OCI-LY7 (cell line): Measurements from ENCODE around the gene FAM118B. TPM values are rescaled to one million over a fixed set of nuclear protein-coding genes. Genes with fewer than 3 reads are reported as not detected.

Source experiments
- BruUV-seq: library from RNA; stranded (reverse); fragments of 400-500 nt; replicated peaks from 2 replicates; lab custom pipeline; 2021; lab: Mats Ljungman, UMichigan
- CTCF ChIA-PET: fragments of 300-600 bp; sonication (Branson Sonifier 250); formaldehyde crosslinking; loops from one replicate; lab custom pipeline; 2022; ENCODE audit warnings: antibody characterized with exemption; ENCODE audit not compliant: unreplicated experiment; lab: Charles Lee
- POLR2A ChIA-PET: fragments of 300-600 bp; sonication (Branson Sonifier 250); formaldehyde crosslinking; loops from one replicate; lab custom pipeline; 2022; ENCODE audit warnings: antibody characterized with exemption; lab: Charles Lee
- DNase-seq: peaks from one replicate; pipeline ENCODE4 v3.0.0-alpha.2; 2015; ENCODE audit warnings: low spot score
- H2AFZ ChIP-seq: fragments of 200-600 bp; sonication (generic), shearing (Covaris generic); 2 replicates; pipeline ENCODE4 v1.6.1; 2014; ENCODE audit warnings: mild to moderate bottlenecking, antibody characterized with exemption, low read length, moderate library complexity
- H3K27ac ChIP-seq: fragments of 200-600 bp; sonication (generic); 2 replicates; pipeline ENCODE4 v1.5.1; 2014; ENCODE audit warnings: mixed run types, low read depth, mild to moderate bottlenecking, moderate library complexity, low read length, inconsistent platforms; ENCODE audit not compliant: poor library complexity, severe bottlenecking
- H3K36me3 ChIP-seq: fragments of 200-600 bp; sonication (generic); 2 replicates; pipeline ENCODE4 v1.6.1; 2014; ENCODE audit warnings: mild to moderate bottlenecking, antibody characterized with exemption, low read length, moderate library complexity, mixed read lengths; ENCODE audit not compliant: insufficient read depth
- H3K4me1 ChIP-seq: fragments of 200-600 bp; sonication (generic); 2 replicates; pipeline ENCODE4 v1.5.1; 2014; ENCODE audit warnings: mild to moderate bottlenecking, low read length; ENCODE audit not compliant: insufficient read depth, poor library complexity, severe bottlenecking
- H3K4me2 ChIP-seq: fragments of 200-600 bp; sonication (generic); 2 replicates; pipeline ENCODE4 v1.6.1; 2014; ENCODE audit warnings: mild to moderate bottlenecking, low read length
- H3K4me3 ChIP-seq: fragments of 200-600 bp; sonication (generic); 2 replicates; pipeline ENCODE4 v1.5.1; 2014; ENCODE audit warnings: mild to moderate bottlenecking, low read depth, low read length; ENCODE audit not compliant: poor library complexity, severe bottlenecking
- H3K79me2 ChIP-seq: fragments of 200-600 bp; sonication (generic); 2 replicates; pipeline ENCODE4 v1.6.1; 2016; ENCODE audit warnings: low read depth, mild to moderate bottlenecking, low read length, moderate library complexity, mixed read lengths; ENCODE audit not compliant: insufficient read depth
- H3K9me2 ChIP-seq: fragments of 200-600 bp; sonication (generic); 2 replicates; pipeline ENCODE4 v1.6.1; 2016; ENCODE audit warnings: mild to moderate bottlenecking, low read length, mixed read lengths; ENCODE audit not compliant: insufficient read depth
- H3K9me3 ChIP-seq: fragments of 200-600 bp; sonication (generic); 2 replicates; pipeline ENCODE4 v1.6.1; 2014; ENCODE audit warnings: mild to moderate bottlenecking, mixed run types, low read length, mixed read lengths
- H4K20me1 ChIP-seq: fragments of 200-600 bp; sonication (generic); 2 replicates; pipeline ENCODE4 v1.6.1; 2014; ENCODE audit warnings: mild to moderate bottlenecking, antibody characterized with exemption, low read length, moderate library complexity, mixed read lengths; ENCODE audit not compliant: insufficient read depth
- EZH2phosphoT487 ChIP-seq: fragments of 200-600 bp; sonication (generic); IDR thresholded peaks from 2 replicates; pipeline ENCODE4 v1.6.1; 2018; ENCODE audit warnings: low read depth, borderline replicate concordance, mild to moderate bottlenecking, mixed run types, antibody characterized with exemption, low read length, moderate library complexity, mixed read lengths
- intact Hi-C: fragments of 100-400 bp; cut with micrococcal nuclease; formaldehyde crosslinking; loops from one replicate; pipeline ENCODE4 v1.10.0; 2022; ENCODE audit not compliant: unreplicated experiment
- total RNA-seq, 2 experiments: library from RNA; depleted of rRNA in 1 of 2; stranded (reverse); fragments of >200 nt in 1 of 2; shearing (Covaris generic) in 1 of 2; gene quantifications; 2 replicates each; pipeline ENCODE4 v1.2.3, GENCODE V29; 2014 to 2022
- TF ChIP-seq, protein P1 (sequence below): fragments of 200-600 bp; sonication (generic); conservative IDR thresholded peaks from 2 replicates; pipeline ENCODE4 v1.5.1; 2014; ENCODE audit warnings: mild to moderate bottlenecking, antibody characterized with exemption, low read length, moderate library complexity, mixed read lengths

FAM118B gene
- total RNA-seq, 2 experiments from 2014 or later: 9.9 to 14.8 TPM

DNA sequence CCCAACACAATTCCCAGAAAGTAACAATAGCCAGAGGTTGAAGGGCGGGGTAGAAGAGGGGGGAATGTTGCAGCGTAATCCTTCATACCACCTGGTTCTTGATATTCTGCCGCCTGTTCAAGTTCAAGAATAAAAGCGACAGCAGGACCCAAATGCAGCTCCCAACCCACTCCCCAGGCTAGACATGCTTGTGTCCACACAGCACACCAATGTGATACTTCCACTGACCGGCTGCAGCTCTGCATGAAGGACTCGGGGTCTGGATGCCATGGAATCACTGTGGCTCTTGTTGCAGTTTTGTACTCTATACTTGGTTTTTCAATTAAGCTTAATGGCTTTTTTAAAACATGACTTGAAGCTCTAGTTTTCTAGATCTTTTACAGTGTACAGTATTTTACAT, 50.6 kb downstream of the FAM118B start:
- no TSS peak for BruUV-seq
- DNase-seq: no peak
- Histone ChIP-seq H3K4me1 (peaks cover 2% of the 10 kb centered on the region), H3K4me2 (no peak overlapping the region), H3K9me2 (no peaks in the 10 kb centered on the region), H3K9me3 (no peaks in the 10 kb centered on the region), H2AFZ (no peak overlapping the region), H3K79me2 (peaks cover 7% of the 10 kb centered on the region; the same call in 1 of the 2 replicates), H4K20me1 (no peaks in the 10 kb centered on the region), H3K27ac (no peak overlapping the region), H3K36me3 (peaks cover 87% of the 10 kb centered on the region), H3K4me3 (no peak overlapping the region)
- no peak for TF ChIP-seq EZH2phosphoT487
- TF ChIP-seq, protein P1, sequence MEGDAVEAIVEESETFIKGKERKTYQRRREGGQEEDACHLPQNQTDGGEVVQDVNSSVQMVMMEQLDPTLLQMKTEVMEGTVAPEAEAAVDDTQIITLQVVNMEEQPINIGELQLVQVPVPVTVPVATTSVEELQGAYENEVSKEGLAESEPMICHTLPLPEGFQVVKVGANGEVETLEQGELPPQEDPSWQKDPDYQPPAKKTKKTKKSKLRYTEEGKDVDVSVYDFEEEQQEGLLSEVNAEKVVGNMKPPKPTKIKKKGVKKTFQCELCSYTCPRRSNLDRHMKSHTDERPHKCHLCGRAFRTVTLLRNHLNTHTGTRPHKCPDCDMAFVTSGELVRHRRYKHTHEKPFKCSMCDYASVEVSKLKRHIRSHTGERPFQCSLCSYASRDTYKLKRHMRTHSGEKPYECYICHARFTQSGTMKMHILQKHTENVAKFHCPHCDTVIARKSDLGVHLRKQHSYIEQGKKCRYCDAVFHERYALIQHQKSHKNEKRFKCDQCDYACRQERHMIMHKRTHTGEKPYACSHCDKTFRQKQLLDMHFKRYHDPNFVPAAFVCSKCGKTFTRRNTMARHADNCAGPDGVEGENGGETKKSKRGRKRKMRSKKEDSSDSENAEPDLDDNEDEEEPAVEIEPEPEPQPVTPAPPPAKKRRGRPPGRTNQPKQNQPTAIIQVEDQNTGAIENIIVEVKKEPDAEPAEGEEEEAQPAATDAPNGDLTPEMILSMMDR: no peak
- intact Hi-C loops: loop anchor here (10.0 kb wide), 1 partner anchor 647 kb away; no protein-coding TSS in a partner anchor
- ChIA-PET POLR2A (interaction anchor here (0.7 to 1.8 kb wide), 5 partner anchors 9 to 99 kb away, joined by 3 to 7 read pairs (median 3); no protein-coding TSS in a partner anchor), CTCF (no interaction called here)

DNA sequence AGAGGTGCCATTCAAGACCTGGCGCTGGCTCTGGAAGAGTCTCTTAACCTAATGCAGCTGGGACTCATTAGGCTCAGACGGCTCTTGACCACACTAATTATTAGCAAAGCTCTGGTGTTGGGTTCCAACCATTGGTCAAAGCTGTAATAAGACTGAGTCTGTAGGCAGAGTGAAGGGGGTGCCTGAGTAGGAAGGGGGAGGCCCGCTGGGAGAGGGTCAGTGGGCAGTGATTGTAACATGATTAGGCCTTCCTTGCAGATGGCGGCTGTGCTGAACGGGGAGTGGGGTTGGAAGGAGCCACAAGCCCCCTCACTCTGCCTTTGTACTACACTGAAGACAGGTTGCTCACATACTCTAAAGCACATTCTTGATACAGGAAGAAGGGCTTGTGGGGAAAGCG, 51.9 kb downstream of the FAM118B start:
- Histone ChIP-seq H3K27ac (no peak overlapping the region), H3K4me2 (no peak overlapping the region), H3K9me2 (no peaks in the 10 kb centered on the region), H2AFZ (no peak overlapping the region), H3K4me3 (no peak overlapping the region), H4K20me1 (0 out of 2 replicates have a peak, but pooled peaks cover 3% of the 10 kb centered on the region), H3K9me3 (no peaks in the 10 kb centered on the region), H3K36me3 (peaks cover 79% of the 10 kb centered on the region), H3K4me1 (peaks cover 9% of the 10 kb centered on the region), H3K79me2 (peaks cover 20% of the 10 kb centered on the region)
- TF ChIP-seq EZH2phosphoT487: no peak
- TF ChIP-seq, protein P1: no peak
- DNase-seq: no peak
- ChIA-PET CTCF (no interaction called here), POLR2A (interaction anchor here (0.9 to 1.4 kb wide), 2 partner anchors 9 to 97 kb away, joined by 3 read pairs; no protein-coding TSS in a partner anchor)
- BruUV-seq: no TSS peak
- intact Hi-C loops: loop anchor here (10.0 kb wide), 1 partner anchor 649 kb away; no protein-coding TSS in a partner anchor

DNA sequence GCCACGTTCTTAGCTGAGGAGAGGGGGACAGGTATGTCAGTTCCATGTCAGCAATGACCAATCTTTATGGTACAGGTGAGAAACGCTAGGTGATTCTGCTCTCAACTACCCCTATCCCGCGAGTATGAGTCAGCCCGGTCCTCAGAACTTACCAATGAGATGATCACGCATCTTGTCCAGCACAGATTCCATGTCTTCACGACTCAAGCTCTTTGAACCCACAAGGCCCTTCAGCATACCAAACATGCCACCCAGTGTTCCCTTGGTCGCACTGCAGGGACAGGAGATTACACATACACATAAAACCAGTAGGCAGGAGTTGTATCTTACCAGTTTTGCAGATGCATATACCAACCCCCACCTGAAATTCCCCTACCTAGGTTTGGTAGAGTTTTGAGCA, 54.2 kb downstream of the FAM118B start:
- TF ChIP-seq, protein P1: no peak
- TF ChIP-seq EZH2phosphoT487: no peak
- H3K36me3 ChIP-seq: peaks cover 66% of the 10 kb centered on the region
- H4K20me1 ChIP-seq: 0 out of 2 replicates have a peak, but pooled peaks cover 3% of the 10 kb centered on the region
- no peak overlapping the region for H3K27ac ChIP-seq
- H3K9me3 ChIP-seq: no peaks in the 10 kb centered on the region
- H3K4me3 ChIP-seq: no peak overlapping the region
- H3K4me2 ChIP-seq: no peak overlapping the region
- CTCF ChIA-PET: no interaction called here
- no peak for DNase-seq
- no peak overlapping the region for H2AFZ ChIP-seq
- BruUV-seq: no TSS peak
- peaks cover 39% of the 10 kb centered on the region for H3K79me2 ChIP-seq
- intact Hi-C loops: loop anchor here (5.0 to 10.0 kb wide), 2 partner anchors 54 to 651 kb away; partner anchors contain the start of genes FAM118B and RPUSD4
- POLR2A ChIA-PET: no interaction called here
- peaks cover 19% of the 10 kb centered on the region for H3K4me1 ChIP-seq
- H3K9me2 ChIP-seq: no peaks in the 10 kb centered on the region
